Posterior vena cava (tissue), 2 donors: ENCODE data around the gene LTBP1. TPM values are rescaled to one million over a fixed set of nuclear protein-coding genes. Genes with fewer than 3 reads are reported as not detected.

ENCODE experiments used
- microRNA-seq, 2 donors: library from miRNA; unstranded; fragments of <30 nt; microRNA quantifications; one replicate each; pipeline ENCODE4 v1.2.0, GENCODE V29; 2020 to 2021; ENCODE audit warnings: borderline microRNAs expressed in 2 of 2
- total RNA-seq, 2 donors: library from RNA; stranded (reverse); fragmentation: NEBNext Ultra II Directional; extraction: Animal tissue kit (Norgen Biotek cat#: 25700); gene quantifications; one replicate each; pipeline ENCODE4 v1.2.1, GENCODE V29; 2021
- donor health status: DM: yes; HTN: yes; CAD: no.
- donor health status: DM: yes; HTN: yes; CAD: no.

LTBP1 gene
- total RNA-seq, 2 donors from 2014 or later, result 206 to 235 TPM

Small RNA genes within 50 kb of the gene (microRNA-seq; reads per million reads assigned to microRNA genes)
- 0 reads per million in 2 donors for gene MIR4430
